NCI-H128 (cell line): Measurements from ENCODE around the gene RFC2.
"Not testable (repeated sequence)": the region's sequence is repeated elsewhere in the genome, so short reads cannot be mapped to it uniquely, and the experiment has no call there.

Source experiments
- DNase-seq: peaks from one replicate; lab custom pipeline; 2025; ENCODE audit not compliant: unreplicated experiment; lab: John Stamatoyannopoulos, UW

RFC2 gene

GRCh38 chr7:74252893-74253292 is 1.3 kb downstream of the RFC2 start:
- DNase-seq = no peak

- DNase-seq = not testable (repeated sequence)
Observed at GRCh38 chr7:74249058-74249457, 5.1 kb downstream of the RFC2 start.

- DNase-seq = no peak
Observed at GRCh38 chr7:74248156-74248555, 6.0 kb downstream of the RFC2 start.

GRCh38 chr7:74246497-74246896 is 7.7 kb downstream of the RFC2 start:
- no peak for DNase-seq

GRCh38 chr7:74242122-74242443 is 12.1 kb downstream of the RFC2 start:
- DNase-seq = no peak

- no peak for DNase-seq
Observed at GRCh38 chr7:74240482-74240881, 13.7 kb downstream of the RFC2 start.

- no peak for DNase-seq
Observed at GRCh38 chr7:74236284-74236683, 17.9 kb downstream of the RFC2 start.

GRCh38 chr7:74235518-74236268 is 18.5 kb downstream of the RFC2 start:
- DNase-seq = no peak

- no peak for DNase-seq
Observed at GRCh38 chr7:74233655-74234285, 20.4 kb downstream of the RFC2 start.

- no peak for DNase-seq
Observed at GRCh38 chr7:74231232-74231590, 23.0 kb downstream of the RFC2 start.

GRCh38 chr7:74230446-74231231 is 23.6 kb downstream of the RFC2 start:
- DNase-seq = no peak

- DNase-seq = no peak
Observed at GRCh38 chr7:74228951-74229900, 25.0 kb downstream of the RFC2 start.

- DNase-seq = no peak
Observed at GRCh38 chr7:74226633-74227032, 27.6 kb downstream of the RFC2 start.

- DNase-seq = no peak
Observed at GRCh38 chr7:74225400-74225799, 28.8 kb downstream of the RFC2 start.

- DNase-seq = not testable (repeated sequence)
Observed at GRCh38 chr7:74224907-74225306, 29.3 kb downstream of the RFC2 start.

- DNase-seq = no peak
Observed at GRCh38 chr7:74224511-74224832, 29.7 kb downstream of the RFC2 start.

- DNase-seq = no peak
Observed at GRCh38 chr7:74223711-74224510, 30.3 kb downstream of the RFC2 start.

- no peak for DNase-seq
Observed at GRCh38 chr7:74222851-74223710, 31.1 kb downstream of the RFC2 start.

- no peak for DNase-seq
Observed at GRCh38 chr7:74221713-74222112, 32.5 kb downstream of the RFC2 start.
